Esophagus (tissue), 2 donors: ENCODE data around the gene ADM5. TPM values are rescaled to one million over a fixed set of nuclear protein-coding genes. Genes with fewer than 3 reads are reported as not detected.

Experiments used
- H3K27ac ChIP-seq, 2 donors: one replicate each; pipeline ENCODE4 v1.5.1; 2013; ENCODE audit warnings: low read depth in 2 of 2, mild to moderate bottlenecking in 2 of 2, inconsistent platforms in 1 of 2, low read length in 1 of 2, moderate library complexity in 1 of 2
- H3K27me3 ChIP-seq, 2 donors: one replicate each; pipeline ENCODE4 v1.6.1; 2013; ENCODE audit warnings: low read length in 2 of 2, control low read depth in 1 of 2, mild to moderate bottlenecking in 1 of 2; ENCODE audit not compliant: insufficient read depth in 2 of 2, control insufficient read depth in 1 of 2
- H3K36me3 ChIP-seq, 2 donors: one replicate each; pipeline ENCODE4 v1.6.1; 2013; ENCODE audit warnings: low read length in 1 of 2; ENCODE audit not compliant: control insufficient read depth in 2 of 2, insufficient read depth in 2 of 2
- H3K4me1 ChIP-seq, 2 donors: one replicate each; pipeline ENCODE4 v1.6.1; 2013; ENCODE audit warnings: low read length in 1 of 2; ENCODE audit not compliant: control insufficient read depth in 2 of 2, insufficient read depth in 2 of 2
- H3K4me3 ChIP-seq, 2 donors: one replicate each; pipeline ENCODE4 v1.5.1; 2013; ENCODE audit warnings: low read length in 2 of 2, mild to moderate bottlenecking in 2 of 2, low read depth in 1 of 2, moderate library complexity in 1 of 2
- H3K9me3 ChIP-seq, 2 donors: one replicate each; pipeline ENCODE4 v1.6.1; 2013; ENCODE audit warnings: mild to moderate bottlenecking in 2 of 2, low read depth in 1 of 2, low read length in 1 of 2, moderate library complexity in 1 of 2; ENCODE audit not compliant: control insufficient read depth in 2 of 2, insufficient read depth in 1 of 2
- WGBS, 2 donors: extraction: QIAGEN DNeasy Blood & Tissue Kit; methylation state at CpG; one replicate each; pipeline ENCODE4 v1.1.7; 2013; 5-methylcytosine and 5-hydroxymethylcytosine counted together
- polyA plus RNA-seq, 2 donors: library from polyadenylated mRNA; stranded (reverse); fragments of 200-250 nt; gene quantifications; one replicate each; pipeline ENCODE4 v1.2.3, GENCODE V29; 2013
- donor health status: healthy with polysubstance abuse.
- donor health status: Bipolar disorder and iron deficiency.

ADM5 gene
- polyA plus RNA-seq, 2 donors = 1.6 to 2.0 TPM

DNA sequence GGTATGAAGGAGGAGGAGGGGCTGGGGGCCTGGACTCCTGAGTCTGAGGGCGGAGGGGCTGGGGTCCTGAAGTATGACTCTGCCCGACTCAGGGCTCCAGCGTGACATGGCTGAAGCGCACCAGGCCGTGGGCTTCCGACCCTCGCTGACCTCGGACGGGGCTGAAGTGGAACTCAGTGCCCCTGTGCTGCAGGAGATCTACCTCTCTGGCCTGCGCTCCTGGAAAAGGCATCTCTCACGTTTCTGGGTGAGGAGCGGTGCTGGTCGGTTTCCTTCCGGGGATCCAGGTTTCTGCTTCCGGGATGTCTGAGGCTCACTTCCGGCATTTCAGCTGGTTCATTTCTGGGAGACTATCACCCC, 2.7 kb downstream of the ADM5 start:
- H3K4me1 ChIP-seq = peaks cover 0 to 5% of the 10 kb centered on the region in 2 donors
- H3K4me3 ChIP-seq = no peak overlapping the region
- H3K36me3 ChIP-seq = peaks cover 0 to 9% of the 10 kb centered on the region in 2 donors
- no peak overlapping the region for H3K27ac ChIP-seq
- WGBS, 2 donors = 76 to 79% methylated on average over 16 of the region's 16 CpGs
- H3K27me3 ChIP-seq = no peaks in the 10 kb centered on the region
- H3K9me3 ChIP-seq = no peaks in the 10 kb centered on the region

DNA sequence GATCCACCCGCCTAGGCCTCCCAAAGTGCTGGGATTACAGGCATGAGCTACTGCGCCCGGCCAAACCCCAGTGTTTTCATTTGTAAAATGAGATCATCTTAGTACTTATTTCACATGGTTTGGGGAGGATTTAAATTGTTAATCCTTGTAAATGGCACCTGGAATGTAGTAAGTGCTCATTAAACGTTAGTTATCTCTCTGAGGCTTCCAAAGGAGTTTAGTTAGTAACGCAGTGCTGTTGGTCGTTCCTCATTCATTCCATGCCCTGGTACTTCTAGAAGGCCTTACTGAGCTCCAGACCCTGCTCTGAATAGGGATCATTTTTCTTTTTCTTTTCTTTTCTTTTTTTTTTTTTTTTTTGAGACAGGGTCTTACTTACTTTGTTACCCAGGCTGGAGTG, 6.7 kb downstream of the ADM5 start:
- whole genome bisulfite sequencing, 2 donors = 79 to 82% methylated on average over 6 of the region's 6 CpGs

DNA sequence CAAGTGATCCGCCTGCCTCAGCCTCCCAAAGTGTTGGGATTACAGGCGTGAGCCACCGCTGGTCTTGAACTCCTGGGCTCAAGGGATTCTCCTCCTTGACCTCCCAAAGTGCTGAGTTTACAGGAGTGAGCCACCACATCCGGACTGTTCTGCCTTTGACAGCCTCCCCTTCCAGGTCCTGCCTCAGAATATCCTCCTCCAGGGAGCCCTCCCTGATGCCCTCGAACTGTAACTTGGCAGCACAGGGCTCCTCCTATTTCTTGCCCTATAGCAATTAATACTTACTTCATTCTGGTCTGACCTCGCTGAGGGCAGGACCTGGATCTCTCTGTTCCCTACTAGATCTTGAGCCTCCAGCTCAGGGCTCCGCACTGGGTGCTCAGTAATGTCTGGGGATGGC, 7.5 kb downstream of the ADM5 start:
- no peaks in the 10 kb centered on the region for H3K9me3 ChIP-seq
- WGBS, 2 donors = 87 to 95% methylated on average over 7 of the region's 7 CpGs
- H3K27ac ChIP-seq = no peak overlapping the region
- H3K4me1 ChIP-seq = no peaks in the 10 kb centered on the region
- no peaks in the 10 kb centered on the region for H3K36me3 ChIP-seq
- no peak overlapping the region for H3K4me3 ChIP-seq
- H3K27me3 ChIP-seq = no peaks in the 10 kb centered on the region

More for the DNA sequence above, 6.7 kb downstream of the ADM5 start:
- Histone ChIP-seq H3K27me3 (no peaks in the 10 kb centered on the region), H3K36me3 (no peaks in the 10 kb centered on the region), H3K4me3 (no peak overlapping the region), H3K27ac (no peak overlapping the region), H3K9me3 (no peaks in the 10 kb centered on the region), H3K4me1 (peaks cover 0 to 3% of the 10 kb centered on the region in 2 donors)

DNA sequence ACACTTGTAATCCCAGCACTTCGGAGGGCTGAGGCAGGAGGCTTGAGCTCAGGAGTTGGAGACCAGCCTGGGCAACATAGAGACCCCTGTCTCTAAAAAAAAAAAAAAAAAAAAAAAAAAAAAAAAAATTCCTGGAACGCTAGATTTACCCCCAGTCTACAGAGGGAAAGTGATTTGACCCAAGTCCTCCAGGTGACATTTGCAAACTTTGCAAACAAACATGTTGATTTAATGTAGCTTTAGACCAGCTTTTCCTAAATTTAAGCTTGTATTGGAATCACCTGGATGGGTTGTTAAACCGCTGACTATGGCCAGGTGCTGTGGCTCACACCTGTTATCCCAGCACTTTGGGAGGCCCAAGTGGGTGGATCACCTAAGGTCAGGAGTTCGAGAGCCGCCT, 10.0 kb downstream of the ADM5 start:
- peaks cover 0 to 2% of the 10 kb centered on the region in 2 donors for H3K4me1 ChIP-seq
- no peaks in the 10 kb centered on the region for H3K27me3 ChIP-seq
- H3K27ac ChIP-seq = no peak overlapping the region
- H3K9me3 ChIP-seq = no peaks in the 10 kb centered on the region
- H3K36me3 ChIP-seq = no peaks in the 10 kb centered on the region
- 87 to 95% methylated on average over 5 of the region's 5 CpGs for WGBS, 2 donors
- H3K4me3 ChIP-seq = no peak overlapping the region

DNA sequence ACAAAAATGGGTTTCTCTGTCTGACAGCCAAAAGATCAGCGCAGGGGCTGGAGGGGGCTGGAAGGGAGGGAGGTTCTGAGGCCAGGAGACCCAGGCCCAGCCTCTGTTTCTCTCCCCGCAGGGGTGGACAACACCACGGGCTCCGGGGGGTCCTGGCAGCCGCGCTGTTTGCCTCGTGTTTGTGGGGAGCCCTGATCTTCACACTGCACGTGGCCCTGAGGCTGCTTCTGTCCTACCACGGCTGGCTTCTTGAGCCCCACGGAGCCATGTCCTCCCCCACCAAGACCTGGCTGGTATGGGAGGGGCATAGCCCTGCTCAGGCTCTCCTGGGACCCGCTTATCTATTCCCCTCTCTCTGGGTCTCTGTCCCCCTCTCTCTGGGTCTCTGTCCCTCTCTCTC, 11.2 kb downstream of the ADM5 start:
- WGBS, 2 donors = 58 to 70% methylated on average over 11 of the region's 11 CpGs
- peaks cover 0 to 2% of the 10 kb centered on the region in 2 donors for H3K4me1 ChIP-seq
- no peaks in the 10 kb centered on the region for H3K27me3 ChIP-seq
- H3K9me3 ChIP-seq = no peaks in the 10 kb centered on the region
- no peak overlapping the region for H3K27ac ChIP-seq
- no peak overlapping the region for H3K4me3 ChIP-seq
- H3K36me3 ChIP-seq = no peaks in the 10 kb centered on the region

DNA sequence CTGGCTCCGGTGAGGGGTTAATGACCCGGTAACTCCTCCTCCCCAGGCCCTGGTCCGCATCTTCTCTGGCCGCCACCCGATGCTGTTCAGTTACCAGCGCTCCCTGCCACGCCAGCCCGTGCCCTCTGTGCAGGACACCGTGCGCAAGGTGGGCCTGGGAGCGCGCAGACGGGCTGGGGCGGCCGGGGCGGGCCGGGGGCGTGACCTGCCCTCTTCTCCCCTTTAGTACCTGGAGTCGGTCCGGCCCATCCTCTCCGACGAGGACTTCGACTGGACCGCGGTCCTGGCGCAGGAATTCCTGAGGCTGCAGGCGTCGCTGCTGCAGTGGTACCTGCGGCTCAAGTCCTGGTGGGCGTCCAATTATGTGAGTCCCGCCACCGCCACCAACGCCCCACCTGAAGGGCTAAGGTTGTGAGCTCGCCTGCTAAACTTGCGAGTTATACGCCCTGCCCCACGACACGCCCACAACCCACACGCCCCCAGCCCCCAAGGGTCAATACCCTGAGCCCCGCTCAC, 11.9 kb downstream of the ADM5 start:
- Histone ChIP-seq H3K27me3 (no peaks in the 10 kb centered on the region), H3K27ac (no peak overlapping the region), H3K4me1 (peaks cover 0 to 2% of the 10 kb centered on the region in 2 donors), H3K9me3 (no peaks in the 10 kb centered on the region), H3K4me3 (no peak overlapping the region), H3K36me3 (no peaks in the 10 kb centered on the region)
- 54 to 55% methylated on average over 38 to 40 of the region's 40 CpGs for WGBS, 2 donors

DNA sequence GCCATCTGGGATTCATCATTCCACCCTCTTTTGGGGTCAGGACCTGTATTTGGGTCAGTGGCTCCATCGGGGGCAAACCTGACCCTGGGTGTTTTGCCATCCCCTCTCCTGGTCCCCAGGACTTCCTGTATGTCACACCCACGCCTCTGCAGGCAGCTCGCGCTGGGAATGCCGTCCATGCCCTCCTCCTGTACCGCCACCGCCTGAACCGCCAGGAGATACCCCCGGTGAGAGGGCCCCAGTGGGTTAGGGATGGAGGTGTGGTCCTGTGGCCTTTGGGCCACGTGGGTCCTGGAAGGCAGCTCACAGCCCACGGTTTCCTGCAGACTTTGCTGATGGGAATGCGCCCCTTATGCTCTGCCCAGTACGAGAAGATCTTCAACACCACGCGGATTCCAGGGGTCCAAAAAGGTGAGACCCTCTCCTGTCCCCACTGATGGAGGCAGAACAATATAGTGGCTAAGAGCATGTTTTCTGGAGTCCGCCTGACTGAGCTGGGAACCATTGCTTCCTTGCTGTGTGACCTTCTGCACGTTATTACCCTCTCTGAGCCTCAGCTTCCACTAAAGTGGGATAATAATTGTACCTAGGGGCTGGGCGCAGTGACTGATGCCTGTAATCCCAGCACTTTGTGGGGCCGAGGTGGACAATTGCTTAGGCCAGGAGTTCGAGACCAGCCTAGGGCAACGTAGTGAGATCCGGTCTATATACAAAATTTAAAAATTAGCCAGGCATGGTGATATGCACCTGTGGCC, 15.7 kb downstream of the ADM5 start:
- 88 to 90% methylated on average over 22 of the region's 22 CpGs for WGBS, 2 donors
- Histone ChIP-seq H3K4me3 (no peak overlapping the region), H3K9me3 (peaks cover 0 to 3% of the 10 kb centered on the region in 2 donors), H3K36me3 (no peaks in the 10 kb centered on the region), H3K4me1 (peaks cover 0 to 2% of the 10 kb centered on the region in 2 donors), H3K27ac (no peak overlapping the region), H3K27me3 (no peaks in the 10 kb centered on the region)

DNA sequence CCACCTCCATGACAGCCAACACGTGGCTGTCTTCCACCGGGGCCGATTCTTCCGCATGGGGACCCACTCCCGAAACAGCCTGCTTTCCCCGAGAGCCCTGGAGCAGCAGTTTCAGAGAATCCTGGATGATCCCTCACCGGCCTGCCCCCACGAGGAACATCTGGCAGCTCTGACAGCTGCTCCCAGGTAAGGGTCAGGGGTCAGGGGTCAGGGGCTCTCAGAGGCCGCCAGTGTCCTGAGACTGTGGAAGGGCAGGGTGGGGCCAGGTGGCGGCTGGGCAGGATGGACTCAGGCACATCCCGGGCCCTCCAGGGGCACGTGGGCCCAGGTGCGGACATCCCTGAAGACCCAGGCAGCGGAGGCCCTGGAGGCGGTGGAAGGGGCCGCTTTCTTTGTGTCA, 16.5 kb downstream of the ADM5 start:
- Histone ChIP-seq H3K4me1 (peaks cover 0 to 2% of the 10 kb centered on the region in 2 donors), H3K4me3 (no peak overlapping the region), H3K27ac (no peak overlapping the region), H3K27me3 (no peaks in the 10 kb centered on the region), H3K9me3 (peaks cover 0 to 3% of the 10 kb centered on the region in 2 donors), H3K36me3 (no peaks in the 10 kb centered on the region)
- 89 to 91% methylated on average over 16 of the region's 16 CpGs for WGBS, 2 donors

DNA sequence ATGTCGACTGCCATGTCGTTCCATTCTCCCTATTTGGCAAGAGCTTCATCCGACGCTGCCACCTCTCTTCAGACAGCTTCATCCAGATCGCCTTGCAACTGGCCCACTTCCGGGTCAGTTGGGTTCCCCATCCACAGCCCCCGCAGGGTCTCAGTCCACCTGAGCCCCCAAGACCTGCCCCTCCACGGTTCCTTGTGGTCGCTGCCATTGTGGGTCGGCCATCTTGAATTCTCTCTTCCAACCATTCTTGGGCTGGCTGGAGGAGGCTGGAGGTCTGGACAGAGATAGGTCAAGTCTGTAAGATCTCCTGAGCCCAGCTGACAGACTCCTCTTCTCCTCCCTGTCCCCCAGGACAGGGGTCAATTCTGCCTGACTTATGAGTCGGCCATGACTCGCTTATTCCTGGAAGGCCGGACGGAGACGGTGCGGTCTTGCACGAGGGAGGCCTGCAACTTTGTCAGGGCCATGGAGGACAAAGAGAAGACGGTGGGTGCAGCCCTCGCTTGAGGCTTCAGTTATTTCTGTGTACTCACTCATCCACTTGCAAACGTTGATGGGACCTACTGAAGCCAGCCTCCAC, 21.1 kb downstream of the ADM5 start:
- WGBS, 2 donors = 89 to 91% methylated on average over 20 of the region's 20 CpGs
- no peaks in the 10 kb centered on the region for H3K36me3 ChIP-seq
- no peak overlapping the region for H3K4me3 ChIP-seq
- peaks cover 0 to 3% of the 10 kb centered on the region in 2 donors for H3K9me3 ChIP-seq
- H3K4me1 ChIP-seq = peaks cover 2 to 11% of the 10 kb centered on the region in 2 donors
- no peaks in the 10 kb centered on the region for H3K27me3 ChIP-seq
- no peak overlapping the region for H3K27ac ChIP-seq
